ENCODE data around the gene FAM24B.

- TF ChIP-seq GATA3 (IDR thresholded peaks at IDR 0.05; ENCODE audit: low read depth, low read length) (no peak), GATA2 (IDR thresholded peaks at IDR 0.05; ENCODE audit: low read depth, low read length) (no peak)
These were observed at the start of gene FAM24B for GRCh38 chr10:122879339-122880273.
